Gastrocnemius medialis (tissue), 4 donors: ENCODE data around the gene ADAM19. TPM values are rescaled to one million over a fixed set of nuclear protein-coding genes. Genes with fewer than 3 reads are reported as not detected.

Experiments used
- ATAC-seq, 2 donors: fragments of 150-250 bp; one replicate each; pipeline ENCODE4 v1.9.1; 2016
- DNase-seq, 2 donors: peaks; one replicate each; pipeline ENCODE4 v3.0.0-alpha.2; 2019
- H3K27ac ChIP-seq, 4 donors: fragments of 200-600 bp; sonication (generic); 1 replicate in 1 of 4; 2 replicates in 3 of 4; pipeline ENCODE4 v1.5.1; 2016 to 2018; ENCODE audit warnings: mild to moderate bottlenecking in 2 of 4, moderate library complexity in 1 of 4
- H3K27me3 ChIP-seq, 3 donors: fragments of 200-600 bp; sonication (generic) in 2 of 3; 1 replicate in 1 of 3; 2 replicates in 2 of 3; pipeline versions ENCODE4 v1.5.1 to v1.6.0; 2016 to 2019; ENCODE audit warnings: mild to moderate bottlenecking in 1 of 3, moderate library complexity in 1 of 3
- H3K36me3 ChIP-seq, 2 donors: fragments of 200-600 bp; sonication (generic) in 1 of 2; one replicate each; pipeline ENCODE4 v1.5.1; 2017 to 2018
- H3K4me1 ChIP-seq, 2 donors: fragments of 200-600 bp; sonication (generic) in 1 of 2; one replicate each; pipeline ENCODE4 v1.5.1; 2016 to 2017; ENCODE audit warnings: mild to moderate bottlenecking in 2 of 2
- H3K4me3 ChIP-seq, 4 donors: fragments of 200-600 bp; sonication (generic) in 3 of 4; 1 replicate in 1 of 4; 2 replicates in 3 of 4; pipeline ENCODE4 v1.5.1; 2016 to 2019; ENCODE audit warnings: mild to moderate bottlenecking in 2 of 4
- H3K9me3 ChIP-seq, 3 donors: fragments of 200-600 bp; sonication (generic) in 2 of 3; 1 replicate in 1 of 3; 2 replicates in 2 of 3; pipeline ENCODE4 v1.5.1; 2016 to 2019
- POLR2A ChIP-seq, 2 donors: fragments of 450-650 bp; IDR thresholded peaks; one replicate each; pipeline ENCODE4 v1.6.1; 2017; ENCODE audit warnings: antibody characterized with exemption in 2 of 2, mild to moderate bottlenecking in 2 of 2, moderate library complexity in 2 of 2
- in situ Hi-C, 4 donors: fragments of 200-750 bp; cut with MboI; loops; one replicate each; pipeline versions ENCODE4 v1.15.0 to v1.8.0; 2017; ENCODE audit warnings: low sequenced_read_pairs in 4 of 4
- intact Hi-C: fragments of 100-400 bp; cut with DNase I; formaldehyde crosslinking; loops from one replicate; pipeline ENCODE4 v1.15.1; 2023; ENCODE audit warnings: low total_unique reads
- total RNA-seq, 4 donors: library from RNA; depleted of rRNA; stranded (reverse); fragments of >200 nt; gene quantifications; one replicate each; pipeline versions ENCODE4 v1.1.0 to v1.2.3, GENCODE V29; 2016
- TF ChIP-seq, protein P1 (sequence below), 5 experiments: fragments of 450-650 bp in 3 of 5; fragments of 200-600 bp in 2 of 5; sonication (generic) in 2 of 5; IDR thresholded peaks in 4 of 5; conservative IDR thresholded peaks in 1 of 5; 1 replicate in 4 of 5; 2 replicates in 1 of 5; pipeline ENCODE4 v1.5.1; 2016 to 2019; ENCODE audit warnings: antibody characterized with exemption in 5 of 5, mild to moderate bottlenecking in 3 of 5, moderate library complexity in 3 of 5

The ADAM19 gene
- total RNA-seq, 4 donors from 2014 or later, result 0.39 to 0.97 (median 0.76) TPM

- in situ Hi-C loops, result no loop called here
- Histone ChIP-seq H3K9me3 (no peaks in the 10 kb centered on the region), H3K27me3 (no peaks in the 10 kb centered on the region), H3K4me3 (no peak overlapping the region), H3K27ac (no peak overlapping the region), H3K4me1 (peaks cover 35 to 48% of the 10 kb centered on the region in 2 donors), H3K36me3 (no peaks in the 10 kb centered on the region)
- ATAC-seq, result no peak
- no peak for TF ChIP-seq POLR2A (IDR thresholded peaks at IDR 0.05)
- TF ChIP-seq, protein P1, sequence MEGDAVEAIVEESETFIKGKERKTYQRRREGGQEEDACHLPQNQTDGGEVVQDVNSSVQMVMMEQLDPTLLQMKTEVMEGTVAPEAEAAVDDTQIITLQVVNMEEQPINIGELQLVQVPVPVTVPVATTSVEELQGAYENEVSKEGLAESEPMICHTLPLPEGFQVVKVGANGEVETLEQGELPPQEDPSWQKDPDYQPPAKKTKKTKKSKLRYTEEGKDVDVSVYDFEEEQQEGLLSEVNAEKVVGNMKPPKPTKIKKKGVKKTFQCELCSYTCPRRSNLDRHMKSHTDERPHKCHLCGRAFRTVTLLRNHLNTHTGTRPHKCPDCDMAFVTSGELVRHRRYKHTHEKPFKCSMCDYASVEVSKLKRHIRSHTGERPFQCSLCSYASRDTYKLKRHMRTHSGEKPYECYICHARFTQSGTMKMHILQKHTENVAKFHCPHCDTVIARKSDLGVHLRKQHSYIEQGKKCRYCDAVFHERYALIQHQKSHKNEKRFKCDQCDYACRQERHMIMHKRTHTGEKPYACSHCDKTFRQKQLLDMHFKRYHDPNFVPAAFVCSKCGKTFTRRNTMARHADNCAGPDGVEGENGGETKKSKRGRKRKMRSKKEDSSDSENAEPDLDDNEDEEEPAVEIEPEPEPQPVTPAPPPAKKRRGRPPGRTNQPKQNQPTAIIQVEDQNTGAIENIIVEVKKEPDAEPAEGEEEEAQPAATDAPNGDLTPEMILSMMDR (IDR thresholded peaks at IDR 0.05 in 4 of 5, conservative IDR thresholded peaks at IDR 0.05 in 1 of 5), result no peak
- DNase-seq, result no peak
- intact Hi-C loops, result no loop called here
Observed at GRCh38 chr5:157568222-157568621, 7.4 kb downstream of the ADAM19 start.

GRCh38 chr5:157566902-157567489, 8.6 kb downstream of the ADAM19 start:
- in situ Hi-C loops, result no loop called here

GRCh38 chr5:157563929-157564716, 11.5 kb downstream of the ADAM19 start:
- Histone ChIP-seq H3K9me3 (no peaks in the 10 kb centered on the region), H3K4me3 (no peak overlapping the region), H3K36me3 (no peaks in the 10 kb centered on the region), H3K27me3 (no peaks in the 10 kb centered on the region), H3K4me1 (peaks cover 34 to 44% of the 10 kb centered on the region in 2 donors), H3K27ac (peak overlapping the region; percentile 11 to 44 (median 27))
- in situ Hi-C loops, result no loop called here
- DNase-seq, result no peak
- intact Hi-C loops, result no loop called here
- no peak for TF ChIP-seq POLR2A (IDR thresholded peaks at IDR 0.05)
- TF ChIP-seq, protein P1 (IDR thresholded peaks at IDR 0.05 in 4 of 5, conservative IDR thresholded peaks at IDR 0.05 in 1 of 5), result peak in 2 of 5 experiments; percentile 23 to 26
- no peak for ATAC-seq

More at GRCh38 chr5:157566902-157567489, 8.6 kb downstream of the ADAM19 start:
- H3K27me3 ChIP-seq, result no peaks in the 10 kb centered on the region
- no peak overlapping the region for H3K27ac ChIP-seq
- H3K36me3 ChIP-seq, result no peaks in the 10 kb centered on the region
- no peak for ATAC-seq
- no peak overlapping the region for H3K4me3 ChIP-seq
- peaks cover 35 to 49% of the 10 kb centered on the region in 2 donors for H3K4me1 ChIP-seq
- TF ChIP-seq POLR2A (IDR thresholded peaks at IDR 0.05), result no peak
- TF ChIP-seq, protein P1 (IDR thresholded peaks at IDR 0.05 in 4 of 5, conservative IDR thresholded peaks at IDR 0.05 in 1 of 5), result no peak
- no peaks in the 10 kb centered on the region for H3K9me3 ChIP-seq
- intact Hi-C loops, result no loop called here
- peak in 1 of 2 donors; percentile 34 for DNase-seq

DNA sequence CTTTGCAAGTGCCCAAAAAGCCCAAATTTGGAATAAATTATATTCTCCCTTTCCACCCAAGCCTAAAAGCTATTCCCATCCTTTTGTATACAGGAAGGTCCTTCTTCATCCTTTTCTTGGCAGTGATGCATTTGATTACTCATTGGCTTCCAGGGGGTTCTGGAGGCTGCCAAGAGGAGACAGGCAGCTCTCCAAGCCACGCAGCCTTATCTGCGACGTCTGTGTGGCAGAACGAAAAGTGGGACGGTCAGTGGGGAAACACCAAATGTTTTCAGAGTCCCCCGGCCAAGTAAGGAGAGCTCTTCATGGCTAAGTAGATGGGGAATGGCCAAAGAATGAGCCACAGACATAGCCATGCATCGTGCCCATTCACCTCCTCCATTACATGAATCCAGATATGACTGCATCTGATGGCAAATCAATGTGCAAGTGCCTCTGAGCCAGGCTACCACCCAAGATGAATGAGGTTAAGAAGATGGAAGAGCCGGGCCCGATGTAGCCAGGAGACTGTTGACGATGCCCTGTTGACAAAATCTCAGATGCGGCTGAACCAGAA, 12.1 kb downstream of the ADAM19 start:
- Histone ChIP-seq H3K27ac (peak overlapping the region; percentile 17 to 44 (median 28)), H3K4me1 (peaks cover 36 to 50% of the 10 kb centered on the region in 2 donors), H3K9me3 (no peaks in the 10 kb centered on the region), H3K36me3 (no peaks in the 10 kb centered on the region), H3K4me3 (no peak overlapping the region), H3K27me3 (no peaks in the 10 kb centered on the region)
- intact Hi-C loops, result no loop called here
- no peak for DNase-seq
- TF ChIP-seq, protein P1 (IDR thresholded peaks at IDR 0.05 in 4 of 5, conservative IDR thresholded peaks at IDR 0.05 in 1 of 5), result no peak
- no peak for TF ChIP-seq POLR2A (IDR thresholded peaks at IDR 0.05)
- in situ Hi-C loops, result no loop called here
- no peak for ATAC-seq
